H1 (cell line): ENCODE measurements around the gene LRWD1. TPM values are rescaled to one million over a fixed set of nuclear protein-coding genes. Genes with fewer than 3 reads are reported as not detected.

Experiments
- CHD1 ChIP-seq: IDR thresholded peaks from 2 replicates; pipeline ENCODE4 v1.6.1; 2012; ENCODE audit warnings: low read depth, low read length, improper control_type of control experiment
- GTF2F1 ChIP-seq: IDR thresholded peaks from 2 replicates; pipeline ENCODE4 v1.6.1; 2012; ENCODE audit warnings: low read depth, low read length, improper control_type of control experiment, borderline replicate concordance
- HDAC2 ChIP-seq, 2 experiments: fragments of 300-600 bp in 1 of 2; sonication (generic) in 1 of 2; IDR thresholded peaks; 2 replicates each; pipeline ENCODE4 v1.6.1; 2011 to 2012; ENCODE audit warnings: low read depth in 2 of 2, low read length in 2 of 2, mild to moderate bottlenecking in 2 of 2, moderate library complexity in 2 of 2, borderline replicate concordance in 1 of 2, inconsistent platforms in 1 of 2
- KDM4A ChIP-seq: IDR thresholded peaks from one replicate; pipeline ENCODE4 v1.7.1; 2012; ENCODE audit warnings: low read depth, mild to moderate bottlenecking, moderate library complexity, low read length, inconsistent platforms; ENCODE audit not compliant: severe bottlenecking
- POLR2A ChIP-seq, 2 experiments: IDR thresholded peaks; 1 replicate in 1 of 2; 2 replicates in 1 of 2; pipeline ENCODE4 v1.6.1; 2011; ENCODE audit warnings: low read depth in 2 of 2, low read length in 2 of 2, mild to moderate bottlenecking in 2 of 2; ENCODE audit errors: control extremely low read depth in 1 of 2
- POLR2AphosphoS5 ChIP-seq: IDR thresholded peaks from 2 replicates; pipeline ENCODE4 v1.6.1; 2011; ENCODE audit warnings: low read depth, low read length
- RAD21 ChIP-seq, 2 experiments: IDR thresholded peaks in 1 of 2; conservative IDR thresholded peaks in 1 of 2; 2 replicates each; pipeline ENCODE4 v1.6.1; 2011; ENCODE audit warnings: low read depth in 2 of 2, low read length in 2 of 2, improper control_type of control experiment in 1 of 2, inconsistent platforms in 1 of 2, mild to moderate bottlenecking in 1 of 2, moderate library complexity in 1 of 2
- SIRT6 ChIP-seq: IDR thresholded peaks from one replicate; pipeline ENCODE4 v1.7.1; 2012; ENCODE audit warnings: low read length, inconsistent platforms
- TAF7 ChIP-seq: optimal IDR thresholded peaks from 2 replicates; pipeline ENCODE3; 2011; ENCODE audit warnings: low read depth, mild to moderate bottlenecking, inconsistent platforms, low read length, moderate library complexity, borderline replicate concordance
- TBP ChIP-seq: IDR thresholded peaks from 2 replicates; pipeline ENCODE4 v1.6.1; 2011; ENCODE audit warnings: low read depth, low read length, improper control_type of control experiment
- polyA plus RNA-seq, 7 experiments: library from polyadenylated mRNA; depleted of rRNA in 3 of 7; stranded (reverse) in 5 of 7; unstranded in 2 of 7; fragments of >200 nt in 5 of 7; fragments of 200-250 nt in 2 of 7; gene quantifications; 1 replicate in 5 of 7; 2 replicates in 1 of 7; 4 replicates in 1 of 7; pipeline versions ENCODE4 v1.2.1 to v1.2.3, GENCODE V29; 2011 to 2013; ENCODE audit warnings: missing spikeins in 2 of 7, mixed read lengths in 2 of 7
- total RNA-seq: library from RNA; stranded (reverse); fragmentation: NEBNext Ultra II Directional; extraction: Animal tissue kit (Norgen Biotek cat#: 25700); gene quantifications from 2 replicates; pipeline ENCODE4 v1.2.1, GENCODE V29; 2021
- TF ChIP-seq, protein P1 (sequence below): fragments of 300-600 bp; sonication (generic); IDR thresholded peaks from 2 replicates; pipeline ENCODE4 v1.7.1; 2012; ENCODE audit warnings: low read length, moderate library complexity, mild to moderate bottlenecking, inconsistent platforms; ENCODE audit not compliant: insufficient replicate concordance

LRWD1 gene
- total and polyA plus RNA-seq, 2 of the 8 experiments (the other 6 are each of a cell fraction or from before 2014, with no cell fraction given), result 23.4 to 26.8 TPM

DNA sequence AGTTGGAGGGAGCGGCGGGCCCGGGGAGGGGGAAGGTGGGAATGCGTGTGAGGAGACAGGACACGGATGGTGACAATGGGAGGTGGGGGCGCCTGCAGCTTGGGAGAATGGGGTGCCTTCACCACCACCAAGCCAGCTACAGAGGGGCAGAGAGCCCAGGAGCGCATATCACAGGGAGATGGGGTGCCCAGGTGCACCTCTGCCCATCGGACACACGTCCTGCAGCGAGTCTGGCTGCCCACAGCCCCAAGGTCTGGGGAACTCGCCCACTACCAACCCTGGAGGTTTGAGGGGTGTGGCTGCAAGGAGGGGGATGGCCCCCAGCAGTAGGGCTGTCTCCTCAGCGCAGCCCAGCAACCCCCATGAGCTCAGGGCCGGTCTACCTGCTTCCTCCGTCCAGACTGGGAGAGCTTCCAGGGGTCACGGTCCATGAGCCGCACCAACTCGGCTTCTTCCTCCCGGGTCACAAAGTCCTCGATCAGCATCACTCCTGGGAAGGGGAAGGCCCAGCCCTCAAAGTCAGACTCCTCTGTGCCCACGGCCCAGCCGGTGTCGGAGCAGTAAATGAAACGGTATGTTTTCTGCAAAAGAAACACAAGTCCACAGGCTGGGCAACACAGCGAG, 5.5 kb upstream of the LRWD1 start (continued):
- TF ChIP-seq, protein P1, sequence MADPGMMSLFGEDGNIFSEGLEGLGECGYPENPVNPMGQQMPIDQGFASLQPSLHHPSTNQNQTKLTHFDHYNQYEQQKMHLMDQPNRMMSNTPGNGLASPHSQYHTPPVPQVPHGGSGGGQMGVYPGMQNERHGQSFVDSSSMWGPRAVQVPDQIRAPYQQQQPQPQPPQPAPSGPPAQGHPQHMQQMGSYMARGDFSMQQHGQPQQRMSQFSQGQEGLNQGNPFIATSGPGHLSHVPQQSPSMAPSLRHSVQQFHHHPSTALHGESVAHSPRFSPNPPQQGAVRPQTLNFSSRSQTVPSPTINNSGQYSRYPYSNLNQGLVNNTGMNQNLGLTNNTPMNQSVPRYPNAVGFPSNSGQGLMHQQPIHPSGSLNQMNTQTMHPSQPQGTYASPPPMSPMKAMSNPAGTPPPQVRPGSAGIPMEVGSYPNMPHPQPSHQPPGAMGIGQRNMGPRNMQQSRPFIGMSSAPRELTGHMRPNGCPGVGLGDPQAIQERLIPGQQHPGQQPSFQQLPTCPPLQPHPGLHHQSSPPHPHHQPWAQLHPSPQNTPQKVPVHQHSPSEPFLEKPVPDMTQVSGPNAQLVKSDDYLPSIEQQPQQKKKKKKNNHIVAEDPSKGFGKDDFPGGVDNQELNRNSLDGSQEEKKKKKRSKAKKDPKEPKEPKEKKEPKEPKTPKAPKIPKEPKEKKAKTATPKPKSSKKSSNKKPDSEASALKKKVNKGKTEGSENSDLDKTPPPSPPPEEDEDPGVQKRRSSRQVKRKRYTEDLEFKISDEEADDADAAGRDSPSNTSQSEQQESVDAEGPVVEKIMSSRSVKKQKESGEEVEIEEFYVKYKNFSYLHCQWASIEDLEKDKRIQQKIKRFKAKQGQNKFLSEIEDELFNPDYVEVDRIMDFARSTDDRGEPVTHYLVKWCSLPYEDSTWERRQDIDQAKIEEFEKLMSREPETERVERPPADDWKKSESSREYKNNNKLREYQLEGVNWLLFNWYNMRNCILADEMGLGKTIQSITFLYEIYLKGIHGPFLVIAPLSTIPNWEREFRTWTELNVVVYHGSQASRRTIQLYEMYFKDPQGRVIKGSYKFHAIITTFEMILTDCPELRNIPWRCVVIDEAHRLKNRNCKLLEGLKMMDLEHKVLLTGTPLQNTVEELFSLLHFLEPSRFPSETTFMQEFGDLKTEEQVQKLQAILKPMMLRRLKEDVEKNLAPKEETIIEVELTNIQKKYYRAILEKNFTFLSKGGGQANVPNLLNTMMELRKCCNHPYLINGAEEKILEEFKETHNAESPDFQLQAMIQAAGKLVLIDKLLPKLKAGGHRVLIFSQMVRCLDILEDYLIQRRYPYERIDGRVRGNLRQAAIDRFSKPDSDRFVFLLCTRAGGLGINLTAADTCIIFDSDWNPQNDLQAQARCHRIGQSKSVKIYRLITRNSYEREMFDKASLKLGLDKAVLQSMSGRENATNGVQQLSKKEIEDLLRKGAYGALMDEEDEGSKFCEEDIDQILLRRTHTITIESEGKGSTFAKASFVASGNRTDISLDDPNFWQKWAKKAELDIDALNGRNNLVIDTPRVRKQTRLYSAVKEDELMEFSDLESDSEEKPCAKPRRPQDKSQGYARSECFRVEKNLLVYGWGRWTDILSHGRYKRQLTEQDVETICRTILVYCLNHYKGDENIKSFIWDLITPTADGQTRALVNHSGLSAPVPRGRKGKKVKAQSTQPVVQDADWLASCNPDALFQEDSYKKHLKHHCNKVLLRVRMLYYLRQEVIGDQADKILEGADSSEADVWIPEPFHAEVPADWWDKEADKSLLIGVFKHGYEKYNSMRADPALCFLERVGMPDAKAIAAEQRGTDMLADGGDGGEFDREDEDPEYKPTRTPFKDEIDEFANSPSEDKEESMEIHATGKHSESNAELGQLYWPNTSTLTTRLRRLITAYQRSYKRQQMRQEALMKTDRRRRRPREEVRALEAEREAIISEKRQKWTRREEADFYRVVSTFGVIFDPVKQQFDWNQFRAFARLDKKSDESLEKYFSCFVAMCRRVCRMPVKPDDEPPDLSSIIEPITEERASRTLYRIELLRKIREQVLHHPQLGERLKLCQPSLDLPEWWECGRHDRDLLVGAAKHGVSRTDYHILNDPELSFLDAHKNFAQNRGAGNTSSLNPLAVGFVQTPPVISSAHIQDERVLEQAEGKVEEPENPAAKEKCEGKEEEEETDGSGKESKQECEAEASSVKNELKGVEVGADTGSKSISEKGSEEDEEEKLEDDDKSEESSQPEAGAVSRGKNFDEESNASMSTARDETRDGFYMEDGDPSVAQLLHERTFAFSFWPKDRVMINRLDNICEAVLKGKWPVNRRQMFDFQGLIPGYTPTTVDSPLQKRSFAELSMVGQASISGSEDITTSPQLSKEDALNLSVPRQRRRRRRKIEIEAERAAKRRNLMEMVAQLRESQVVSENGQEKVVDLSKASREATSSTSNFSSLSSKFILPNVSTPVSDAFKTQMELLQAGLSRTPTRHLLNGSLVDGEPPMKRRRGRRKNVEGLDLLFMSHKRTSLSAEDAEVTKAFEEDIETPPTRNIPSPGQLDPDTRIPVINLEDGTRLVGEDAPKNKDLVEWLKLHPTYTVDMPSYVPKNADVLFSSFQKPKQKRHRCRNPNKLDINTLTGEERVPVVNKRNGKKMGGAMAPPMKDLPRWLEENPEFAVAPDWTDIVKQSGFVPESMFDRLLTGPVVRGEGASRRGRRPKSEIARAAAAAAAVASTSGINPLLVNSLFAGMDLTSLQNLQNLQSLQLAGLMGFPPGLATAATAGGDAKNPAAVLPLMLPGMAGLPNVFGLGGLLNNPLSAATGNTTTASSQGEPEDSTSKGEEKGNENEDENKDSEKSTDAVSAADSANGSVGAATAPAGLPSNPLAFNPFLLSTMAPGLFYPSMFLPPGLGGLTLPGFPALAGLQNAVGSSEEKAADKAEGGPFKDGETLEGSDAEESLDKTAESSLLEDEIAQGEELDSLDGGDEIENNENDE, result no peak
- TF ChIP-seq TBP, result no peak
- TF ChIP-seq CHD1, result no peak
- no peak for TF ChIP-seq GTF2F1
- TF ChIP-seq KDM4A, result no peak
- no peak for TF ChIP-seq RAD21 (IDR thresholded peaks at IDR 0.05 in 1 of 2, conservative IDR thresholded peaks at IDR 0.05 in 1 of 2; ENCODE audit: low read depth in 2 of 2, low read length in 2 of 2)
- TF ChIP-seq TAF7, result no peak
- no peak for TF ChIP-seq POLR2A (IDR thresholded peaks at IDR 0.05; ENCODE audit: control extremely low read depth in 1 of 2, low read depth in 2 of 2, low read length in 2 of 2)
- no peak for TF ChIP-seq POLR2AphosphoS5
- no peak for TF ChIP-seq SIRT6
- TF ChIP-seq HDAC2 (IDR thresholded peaks at IDR 0.05; ENCODE audit: borderline replicate concordance in 1 of 2, low read depth in 2 of 2, low read length in 2 of 2), result no peak
